HepG2 (cell line): ENCODE data around the gene SCN8A. TPM values are rescaled to one million over a fixed set of nuclear protein-coding genes. Genes with fewer than 3 reads are reported as not detected.

Experiments
- ATAC-seq: fragments of 200-7000 bp; cut with Tn5 transposase; 3 replicates; pipeline ENCODE4 v1.9.1; 2020; ENCODE audit warnings: mild to moderate bottlenecking, moderate library complexity
- BruUV-seq: library from RNA; stranded (reverse); fragments of 400-500 nt; replicated peaks from 2 replicates; lab custom pipeline; 2021; lab: Mats Ljungman, UMichigan
- CTCF ChIA-PET: fragments of 300-600 bp; formaldehyde crosslinking; extraction: SDS; loops from one replicate; lab custom pipeline; 2021; ENCODE audit warnings: low total read pairs, inconsistent platforms, low intra/inter-chr PET ratio; lab: Yijun Ruan, JAX
- POLR2A ChIA-PET: fragments of 350-600 bp; sonication (Branson Sonifier 250); formaldehyde crosslinking; loops from one replicate; lab custom pipeline; 2020; ENCODE audit warnings: antibody characterized with exemption, inconsistent platforms; lab: Yijun Ruan, JAX
- DNase-seq: peaks from one replicate; pipeline ENCODE4 v3.0.0-alpha.2; 2015; ENCODE audit warnings: low spot score
- FAIRE-seq: peaks from 3 replicates; lab custom pipeline; 2011; peaks lifted over from hg19 to GRCh38; lab: Jason Lieb, UNC
- H2AFZ ChIP-seq: one replicate; pipeline ENCODE4 v1.6.1; 2011; ENCODE audit warnings: low read length, inconsistent platforms
- H3K27ac ChIP-seq: fragments of 300-600 bp; 3 replicates; pipeline ENCODE4 v1.8.0; 2011; ENCODE audit warnings: mixed run types, mild to moderate bottlenecking, mixed read lengths, low read length, inconsistent platforms; ENCODE audit not compliant: insufficient read depth; ENCODE audit errors: extremely low read length
- H3K27me3 ChIP-seq, 2 experiments: fragments of 200-600 bp in 1 of 2; 2 replicates in 1 of 2; 3 replicates in 1 of 2; pipeline versions ENCODE4 v1.6.0 to v1.8.0; 2011; ENCODE audit warnings: low read length in 2 of 2, mild to moderate bottlenecking in 2 of 2, moderate library complexity in 2 of 2, inconsistent platforms in 1 of 2; ENCODE audit not compliant: insufficient read depth in 2 of 2, control insufficient read depth in 1 of 2
- H3K36me3 ChIP-seq, 2 experiments: fragments of 200-600 bp in 1 of 2; replicated peaks in 1 of 2; 2 replicates in 1 of 2; 3 replicates in 1 of 2; pipeline versions ENCODE4 v1.5.1 to v1.8.0; 2011; ENCODE audit warnings: low read length in 2 of 2, inconsistent platforms in 1 of 2; ENCODE audit not compliant: insufficient read depth in 2 of 2, control insufficient read depth in 1 of 2
- H3K4me1 ChIP-seq: 2 replicates; pipeline ENCODE4 v1.5.1; 2012; ENCODE audit warnings: low read length, inconsistent platforms; ENCODE audit not compliant: insufficient read depth
- H3K4me2 ChIP-seq: 2 replicates; pipeline ENCODE4 v1.6.0; 2011; ENCODE audit warnings: low read depth, low read length, inconsistent platforms
- H3K4me3 ChIP-seq, 3 experiments: fragments of 200-600 bp in 1 of 3; sonication (generic), shearing (Covaris generic) in 1 of 3; replicated peaks in 1 of 3; 2 replicates each; pipeline ENCODE4 v1.5.1; 2011 to 2016; ENCODE audit warnings: low read length in 3 of 3, inconsistent platforms in 2 of 3, low read depth in 2 of 3, mild to moderate bottlenecking in 2 of 3, control low read depth in 1 of 3, mixed read lengths in 1 of 3; ENCODE audit not compliant: insufficient read depth in 1 of 3
- H3K79me2 ChIP-seq: one replicate; pipeline ENCODE4 v1.6.1; 2011; ENCODE audit warnings: low read length, inconsistent platforms; ENCODE audit not compliant: insufficient read depth
- H3K9ac ChIP-seq: 2 replicates; pipeline ENCODE4 v1.6.0; 2011; ENCODE audit warnings: mild to moderate bottlenecking, low read depth, low read length, inconsistent platforms; ENCODE audit not compliant: insufficient read depth
- H3K9me3 ChIP-seq: 2 replicates; pipeline ENCODE4 v1.5.1; 2012; ENCODE audit warnings: mild to moderate bottlenecking, low read length
- H4K20me1 ChIP-seq: 2 replicates; pipeline ENCODE4 v1.6.0; 2011; ENCODE audit warnings: inconsistent platforms, mild to moderate bottlenecking, low read length, moderate library complexity; ENCODE audit not compliant: insufficient read depth
- BCL6 ChIP-seq: IDR thresholded peaks from 2 replicates; pipeline ENCODE4 v1.6.1; 2016; ENCODE audit warnings: missing genetic modification reagents, missing compliant biosample characterization
- CREM ChIP-seq, 2 experiments: sonication (generic) in 1 of 2; formaldehyde crosslinking in 1 of 2; IDR thresholded peaks; 2 replicates each; pipeline versions ENCODE4 v1.4.0 to v1.6.1; 2016 to 2020; ENCODE audit warnings: antibody characterized with exemption in 1 of 2, mild to moderate bottlenecking in 1 of 2, missing genetic modification reagents in 1 of 2
- ESRRA ChIP-seq: sonication (generic); formaldehyde crosslinking; IDR thresholded peaks from 2 replicates; pipeline ENCODE4 v1.5.1; 2020; ENCODE audit warnings: mild to moderate bottlenecking, low read depth, missing genetic modification reagents
- HNRNPK ChIP-seq: fragments of 200-400 bp; formaldehyde crosslinking; IDR thresholded peaks from 2 replicates; pipeline ENCODE4 v1.6.1; 2018; ENCODE audit warnings: low read length, low read depth, moderate library complexity, mild to moderate bottlenecking; ENCODE audit not compliant: poor library complexity, severe bottlenecking
- KDM2A ChIP-seq: sonication (generic); formaldehyde crosslinking; IDR thresholded peaks from 2 replicates; pipeline ENCODE4 v1.4.0; 2020; ENCODE audit warnings: low read depth, missing genetic modification reagents, borderline replicate concordance
- KLF13 ChIP-seq: sonication (generic); formaldehyde crosslinking; IDR thresholded peaks from 2 replicates; pipeline ENCODE4 v1.4.0; 2020; ENCODE audit warnings: mild to moderate bottlenecking, missing genetic modification reagents
- NFRKB ChIP-seq: fragments of 450-650 bp; IDR thresholded peaks from 2 replicates; pipeline ENCODE4 v1.6.1; 2017
- POLR2G ChIP-seq: fragments of 200-400 bp; formaldehyde crosslinking; IDR thresholded peaks from 2 replicates; pipeline ENCODE4 v1.6.1; 2018; ENCODE audit warnings: mild to moderate bottlenecking, low read depth, low read length, moderate library complexity
- RXRB ChIP-seq: IDR thresholded peaks from 2 replicates; pipeline ENCODE4 v1.6.1; 2016; ENCODE audit warnings: borderline replicate concordance, missing genetic modification reagents, missing compliant biosample characterization
- THAP7 ChIP-seq: sonication (generic); formaldehyde crosslinking; IDR thresholded peaks from 2 replicates; pipeline ENCODE4 v1.8.1; 2023; ENCODE audit warnings: mild to moderate bottlenecking, missing genetic modification reagents
- THYN1 ChIP-seq: sonication (generic); formaldehyde crosslinking; IDR thresholded peaks from 2 replicates; pipeline ENCODE4 v1.8.1; 2023; ENCODE audit warnings: low read depth, mild to moderate bottlenecking, moderate library complexity, missing genetic modification reagents, borderline replicate concordance
- WGBS: methylation state at CpG from one replicate; pipeline ENCODE4 v1.1.6; 2017; ENCODE audit warnings: low lambda C conversion rate; 5-methylcytosine and 5-hydroxymethylcytosine counted together
- in situ Hi-C: cut with HindIII; loops from 2 replicates; pipeline ENCODE4 v1.10.0; 2017; ENCODE audit warnings: low pct_unique_long_range_greater_than_20kb; ENCODE audit not compliant: extremely low pct_ligation_motif_present
- intact Hi-C: fragments of 100-400 bp; cut with micrococcal nuclease; formaldehyde crosslinking; loops from one replicate; pipeline ENCODE4 v1.10.0; 2022; ENCODE audit not compliant: unreplicated experiment
- polyA plus RNA-seq, 8 experiments: library from polyadenylated mRNA; depleted of rRNA in 3 of 8; stranded (reverse) in 7 of 8; unstranded in 1 of 8; fragments of >200 nt; fragmentation: Illumina TruSeq in 4 of 8; extraction: Trizol in 4 of 8; gene quantifications; 2 replicates each; pipeline versions ENCODE4 v1.2.1 to v1.2.3, GENCODE V29; 2011 to 2016; ENCODE audit warnings: low read depth in 4 of 8, missing spikeins in 1 of 8, mixed read lengths in 1 of 8; ENCODE audit not compliant: insufficient read depth in 1 of 8
- total RNA-seq, 5 experiments: library from RNA; depleted of rRNA; stranded (reverse); fragments of >200 nt; fragmentation: Illumina TruSeq; extraction: Trizol; gene quantifications; 2 replicates each; pipeline ENCODE4 v1.2.3, GENCODE V29; 2016; ENCODE audit warnings: low read depth in 1 of 5

Gene SCN8A
- total and polyA plus RNA-seq, 2 of the 13 experiments (the other 11 are each of a cell fraction or from before 2014, with no cell fraction given), result 0.57 to 1.4 TPM

- H3K27ac ChIP-seq, result no peak overlapping the region
- H3K36me3 ChIP-seq, result no peaks in the 10 kb centered on the region
- H2AFZ ChIP-seq, result no peak overlapping the region
- no peaks in the 10 kb centered on the region; a peak in 1 of 5 replicates for H3K27me3 ChIP-seq
- CTCF ChIA-PET, result no interaction called here
- no peak overlapping the region for H3K9ac ChIP-seq
- in situ Hi-C loops (no loop called here), intact Hi-C loops (no loop called here)
- H4K20me1 ChIP-seq, result no peaks in the 10 kb centered on the region
- DNase-seq, result no peak
- no peak overlapping the region for H3K4me2 ChIP-seq
- POLR2A ChIA-PET, result no interaction called here
- 58% methylated on average over 5 of the region's 13 CpGs for WGBS
- H3K79me2 ChIP-seq, result no peaks in the 10 kb centered on the region
- H3K9me3 ChIP-seq, result no peaks in the 10 kb centered on the region
- no peak overlapping the region for H3K4me3 ChIP-seq
- TF ChIP-seq ESRRA (CRISPR knock-in tag) (no peak), KLF13 (no peak), THAP7 (no peak), POLR2G (no peak), NFRKB (no peak), THYN1 (CRISPR knock-in tag) (no peak)
- no peak for ATAC-seq
- no TSS peak for BruUV-seq
- H3K4me1 ChIP-seq, result no peaks in the 10 kb centered on the region
- FAIRE-seq, result no peak
Observed at GRCh38 chr12:51836041-51836826, 245.2 kb downstream of the SCN8A start.

GRCh38 chr12:51836827-51837173 lies 245.8 kb downstream of the SCN8A start:
- CTCF ChIA-PET, result no interaction called here
- intact Hi-C loops, result no loop called here
- no TSS peak for BruUV-seq

More at GRCh38 chr12:51836827-51837173, 245.8 kb downstream of the SCN8A start:
- in situ Hi-C loops, result no loop called here
- Histone ChIP-seq H3K9me3 (no peaks in the 10 kb centered on the region), H3K9ac (no peak overlapping the region), H3K27me3 (no peaks in the 10 kb centered on the region; a peak in 1 of 5 replicates), H3K4me1 (no peaks in the 10 kb centered on the region), H4K20me1 (no peaks in the 10 kb centered on the region), H3K4me2 (no peak overlapping the region), H2AFZ (no peak overlapping the region), H3K27ac (no peak overlapping the region), H3K79me2 (no peaks in the 10 kb centered on the region), H3K36me3 (no peaks in the 10 kb centered on the region), H3K4me3 (no peak overlapping the region)
- no peak for DNase-seq
- POLR2A ChIA-PET, result no interaction called here
- 69% methylated on average over 2 of the region's 6 CpGs for WGBS
- no peak for ATAC-seq
- FAIRE-seq, result no peak
- no peak for TF ChIP-seq BCL6 (CRISPR knock-in tag)
- TF ChIP-seq RXRB (CRISPR knock-in tag), result no peak
- TF ChIP-seq KDM2A, result no peak
- TF ChIP-seq CREM (IDR thresholded peaks at IDR 0.05), result no peak
- no peak for TF ChIP-seq CREM (CRISPR knock-in tag; IDR thresholded peaks at IDR 0.05)
- no peak for TF ChIP-seq HNRNPK
